Gastroesophageal sphincter (tissue), 4 donors: ENCODE measurements around the gene ELMO1. TPM values are rescaled to one million over a fixed set of nuclear protein-coding genes. Genes with fewer than 3 reads are reported as not detected.

Experiments used
- ATAC-seq: fragments of 150-250 bp; one replicate; pipeline ENCODE4 v1.9.1; 2016; ENCODE audit warnings: mild to moderate bottlenecking, moderate library complexity
- H3K27ac ChIP-seq, 4 donors: fragments of 200-600 bp; sonication (generic) in 3 of 4; 1 replicate in 3 of 4; 2 replicates in 1 of 4; pipeline ENCODE4 v1.5.1; 2016 to 2019
- H3K27me3 ChIP-seq: fragments of 200-600 bp; sonication (generic); one replicate; pipeline ENCODE4 v1.5.1; 2019
- H3K36me3 ChIP-seq, 2 donors: fragments of 200-600 bp; sonication (generic); one replicate each; pipeline ENCODE4 v1.5.1; 2019; ENCODE audit warnings: control low read depth in 1 of 2
- H3K4me1 ChIP-seq, 3 donors: fragments of 200-600 bp; sonication (generic); 1 replicate in 2 of 3; 2 replicates in 1 of 3; pipeline ENCODE4 v1.5.1; 2016 to 2019; ENCODE audit warnings: control low read depth in 2 of 3
- H3K4me3 ChIP-seq, 2 donors: fragments of 200-600 bp; sonication (generic); one replicate each; pipeline ENCODE4 v1.5.1; 2019; ENCODE audit warnings: mild to moderate bottlenecking in 1 of 2, moderate library complexity in 1 of 2
- H3K9me3 ChIP-seq, 3 donors: fragments of 200-600 bp; sonication (generic); one replicate each; pipeline ENCODE4 v1.5.1; 2017 to 2019; ENCODE audit warnings: control low read depth in 2 of 3
- EP300 ChIP-seq: sonication (generic); formaldehyde crosslinking; IDR thresholded peaks from one replicate; pipeline ENCODE4 v1.6.1; 2017; ENCODE audit warnings: antibody characterized with exemption, mild to moderate bottlenecking
- POLR2A ChIP-seq, 2 donors: fragments of 450-650 bp; IDR thresholded peaks; one replicate each; pipeline ENCODE4 v1.6.1; 2017; ENCODE audit warnings: antibody characterized with exemption in 2 of 2, mild to moderate bottlenecking in 2 of 2, moderate library complexity in 1 of 2
- POLR2AphosphoS5 ChIP-seq: sonication (generic); formaldehyde crosslinking; IDR thresholded peaks from one replicate; pipeline ENCODE4 v1.6.1; 2017; ENCODE audit warnings: antibody characterized with exemption
- WGBS, 2 donors: methylation state at CpG; one replicate each; pipeline ENCODE4 v1.1.5; 2018; ENCODE audit warnings: low coverage in 1 of 2; 5-methylcytosine and 5-hydroxymethylcytosine counted together
- total RNA-seq, 4 donors: library from RNA; depleted of rRNA; stranded (reverse); fragments of >200 nt; gene quantifications; one replicate each; pipeline ENCODE4 v1.1.0, GENCODE V29; 2016
- TF ChIP-seq, protein P1 (sequence below), 4 experiments: fragments of 200-600 bp in 2 of 4; fragments of 450-650 bp in 2 of 4; sonication (generic) in 1 of 4; IDR thresholded peaks; one replicate each; pipeline ENCODE4 v1.5.1; 2017 to 2019; ENCODE audit warnings: antibody characterized with exemption in 4 of 4, mild to moderate bottlenecking in 2 of 4, moderate library complexity in 2 of 4

ELMO1 gene
- total RNA-seq, 4 donors from 2014 or later = 22.1 to 54.0 (median 42.7) TPM

DNA sequence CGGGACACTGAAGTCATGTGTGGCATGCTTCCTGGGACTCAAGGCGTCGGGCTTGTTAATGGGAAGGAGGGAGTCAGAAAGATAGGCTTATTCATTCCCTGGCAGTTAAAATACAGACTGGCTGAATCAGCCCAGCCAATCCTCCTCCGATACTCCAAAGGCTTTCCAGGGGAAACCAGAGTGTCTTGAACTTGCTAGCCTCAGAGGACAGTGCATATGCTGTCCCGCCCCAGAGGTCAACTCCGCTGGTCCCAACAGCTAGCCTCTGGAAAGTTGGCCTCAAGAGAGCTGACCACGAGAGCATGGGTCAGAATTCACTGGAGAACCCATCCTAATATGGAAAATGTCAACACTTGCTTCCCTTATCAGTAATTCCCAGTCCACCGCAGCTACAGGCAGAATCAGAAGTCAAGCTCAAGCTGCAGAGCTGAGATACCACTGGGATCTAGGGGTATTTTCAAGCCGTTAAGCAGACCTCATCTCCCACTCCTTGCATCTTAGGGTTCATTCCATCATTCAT is 43.0 kb downstream of the ELMO1 start:
- Histone ChIP-seq H3K27ac (no peak overlapping the region), H3K36me3 (no peaks in the 10 kb centered on the region), H3K4me1 (peaks cover 0 to 19% (median 0%) of the 10 kb centered on the region in 3 donors), H3K9me3 (no peaks in the 10 kb centered on the region), H3K4me3 (no peak overlapping the region), H3K27me3 (no peaks in the 10 kb centered on the region)
- TF ChIP-seq, protein P1, sequence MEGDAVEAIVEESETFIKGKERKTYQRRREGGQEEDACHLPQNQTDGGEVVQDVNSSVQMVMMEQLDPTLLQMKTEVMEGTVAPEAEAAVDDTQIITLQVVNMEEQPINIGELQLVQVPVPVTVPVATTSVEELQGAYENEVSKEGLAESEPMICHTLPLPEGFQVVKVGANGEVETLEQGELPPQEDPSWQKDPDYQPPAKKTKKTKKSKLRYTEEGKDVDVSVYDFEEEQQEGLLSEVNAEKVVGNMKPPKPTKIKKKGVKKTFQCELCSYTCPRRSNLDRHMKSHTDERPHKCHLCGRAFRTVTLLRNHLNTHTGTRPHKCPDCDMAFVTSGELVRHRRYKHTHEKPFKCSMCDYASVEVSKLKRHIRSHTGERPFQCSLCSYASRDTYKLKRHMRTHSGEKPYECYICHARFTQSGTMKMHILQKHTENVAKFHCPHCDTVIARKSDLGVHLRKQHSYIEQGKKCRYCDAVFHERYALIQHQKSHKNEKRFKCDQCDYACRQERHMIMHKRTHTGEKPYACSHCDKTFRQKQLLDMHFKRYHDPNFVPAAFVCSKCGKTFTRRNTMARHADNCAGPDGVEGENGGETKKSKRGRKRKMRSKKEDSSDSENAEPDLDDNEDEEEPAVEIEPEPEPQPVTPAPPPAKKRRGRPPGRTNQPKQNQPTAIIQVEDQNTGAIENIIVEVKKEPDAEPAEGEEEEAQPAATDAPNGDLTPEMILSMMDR (IDR thresholded peaks at IDR 0.05) = no peak
- TF ChIP-seq EP300 (no peak), POLR2AphosphoS5 (no peak), POLR2A (IDR thresholded peaks at IDR 0.05) (no peak)
- peak; percentile 54 for ATAC-seq
- 18 to 70% methylated on average over 4 to 9 of the region's 9 CpGs for WGBS, 2 donors

DNA sequence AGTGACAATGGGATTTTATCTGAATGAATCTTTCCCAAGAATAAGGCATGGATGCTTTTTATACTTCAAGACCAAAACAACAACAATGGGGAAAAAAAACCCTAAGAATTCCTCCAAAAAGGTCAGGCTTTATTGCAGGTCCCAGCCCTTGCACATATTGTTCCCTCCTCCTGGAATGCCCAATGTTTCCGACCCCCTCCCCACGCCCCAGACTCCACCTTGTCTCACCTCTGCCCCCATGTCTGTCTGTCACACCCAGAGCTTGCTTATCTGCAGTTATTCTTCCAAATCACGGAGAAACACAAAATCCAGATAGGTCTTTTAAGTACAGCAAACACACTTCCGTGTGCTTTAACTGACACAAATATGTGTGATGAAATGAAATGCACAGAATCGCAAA is 43.5 kb downstream of the ELMO1 start:
- no peak overlapping the region for H3K27ac ChIP-seq
- H3K4me3 ChIP-seq = no peak overlapping the region
- no peak for ATAC-seq
- 45 to 70% methylated on average over 3 to 5 of the region's 5 CpGs for WGBS, 2 donors
- TF ChIP-seq EP300 (no peak), POLR2A (IDR thresholded peaks at IDR 0.05) (no peak), POLR2AphosphoS5 (no peak)
- TF ChIP-seq, protein P1 (IDR thresholded peaks at IDR 0.05) = no peak
- no peaks in the 10 kb centered on the region for H3K27me3 ChIP-seq
- H3K36me3 ChIP-seq = no peaks in the 10 kb centered on the region
- peaks cover 0 to 19% (median 0%) of the 10 kb centered on the region in 3 donors for H3K4me1 ChIP-seq
- H3K9me3 ChIP-seq = no peaks in the 10 kb centered on the region

DNA sequence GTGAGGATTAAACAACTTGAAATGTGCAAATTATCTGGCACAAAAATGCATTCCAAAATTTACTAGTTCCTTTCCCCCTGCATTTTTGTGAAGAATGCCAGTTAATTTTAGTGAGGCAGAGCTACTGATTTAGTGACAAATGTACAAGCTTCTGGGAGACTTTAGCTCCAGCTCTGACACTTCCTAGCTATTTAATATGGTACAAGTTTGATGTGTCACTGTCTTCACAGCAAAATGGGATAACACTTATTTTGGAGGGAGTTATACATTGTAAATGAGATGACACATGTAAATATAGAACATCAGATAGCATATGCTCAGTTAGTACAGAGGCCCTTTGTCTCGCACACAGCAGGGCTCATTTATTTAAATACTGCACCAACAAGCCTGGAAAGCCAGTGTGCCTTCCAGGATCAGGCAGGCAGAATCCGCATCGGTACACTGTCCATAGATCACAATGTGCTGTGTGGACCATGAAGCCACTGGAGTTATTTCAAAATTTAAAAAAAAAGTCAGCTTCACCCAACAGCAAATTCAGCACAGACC is 48.7 kb downstream of the ELMO1 start:
- 86 to 96% methylated on average over 3 of the region's 3 CpGs for WGBS, 2 donors
- no peak overlapping the region for H3K27ac ChIP-seq
- TF ChIP-seq POLR2AphosphoS5 (no peak), EP300 (no peak), POLR2A (IDR thresholded peaks at IDR 0.05) (no peak)
- TF ChIP-seq, protein P1 (IDR thresholded peaks at IDR 0.05) = no peak

DNA sequence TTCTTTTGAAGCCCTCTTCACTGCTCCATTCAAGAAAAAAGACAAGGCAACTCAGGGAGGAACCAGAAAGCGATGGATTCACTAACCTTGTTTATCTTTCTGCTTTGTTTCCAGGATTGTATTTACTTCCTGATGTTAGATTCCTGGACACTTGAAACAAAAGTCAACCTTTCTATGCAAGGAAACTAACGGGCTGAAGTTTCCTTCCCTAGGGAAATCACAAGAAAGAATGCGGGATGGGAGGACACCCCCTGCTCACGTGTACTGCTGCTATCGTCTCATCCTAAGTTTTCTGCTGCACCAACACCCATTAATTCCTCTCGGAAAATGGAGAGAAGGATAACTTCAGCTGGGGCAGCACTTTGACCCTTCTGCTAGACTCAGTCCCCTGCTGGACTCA is 50.3 kb downstream of the ELMO1 start:
- Histone ChIP-seq H3K36me3 (no peaks in the 10 kb centered on the region), H3K9me3 (no peaks in the 10 kb centered on the region), H3K4me1 (peaks cover 0 to 8% (median 0%) of the 10 kb centered on the region in 3 donors), H3K27ac (no peak overlapping the region), H3K27me3 (no peaks in the 10 kb centered on the region), H3K4me3 (no peak overlapping the region)
- WGBS, 2 donors = 43 to 64% methylated on average over 4 to 6 of the region's 6 CpGs
- ATAC-seq = no peak
- TF ChIP-seq EP300 (no peak), POLR2AphosphoS5 (no peak), POLR2A (IDR thresholded peaks at IDR 0.05) (no peak)
- TF ChIP-seq, protein P1 (IDR thresholded peaks at IDR 0.05) = no peak

More for the DNA sequence above, 48.7 kb downstream of the ELMO1 start:
- H3K9me3 ChIP-seq = no peaks in the 10 kb centered on the region
- H3K4me3 ChIP-seq = no peak overlapping the region
- ATAC-seq = no peak
- peaks cover 0 to 10% (median 0%) of the 10 kb centered on the region in 3 donors for H3K4me1 ChIP-seq
- no peaks in the 10 kb centered on the region for H3K27me3 ChIP-seq
- H3K36me3 ChIP-seq = no peaks in the 10 kb centered on the region

DNA sequence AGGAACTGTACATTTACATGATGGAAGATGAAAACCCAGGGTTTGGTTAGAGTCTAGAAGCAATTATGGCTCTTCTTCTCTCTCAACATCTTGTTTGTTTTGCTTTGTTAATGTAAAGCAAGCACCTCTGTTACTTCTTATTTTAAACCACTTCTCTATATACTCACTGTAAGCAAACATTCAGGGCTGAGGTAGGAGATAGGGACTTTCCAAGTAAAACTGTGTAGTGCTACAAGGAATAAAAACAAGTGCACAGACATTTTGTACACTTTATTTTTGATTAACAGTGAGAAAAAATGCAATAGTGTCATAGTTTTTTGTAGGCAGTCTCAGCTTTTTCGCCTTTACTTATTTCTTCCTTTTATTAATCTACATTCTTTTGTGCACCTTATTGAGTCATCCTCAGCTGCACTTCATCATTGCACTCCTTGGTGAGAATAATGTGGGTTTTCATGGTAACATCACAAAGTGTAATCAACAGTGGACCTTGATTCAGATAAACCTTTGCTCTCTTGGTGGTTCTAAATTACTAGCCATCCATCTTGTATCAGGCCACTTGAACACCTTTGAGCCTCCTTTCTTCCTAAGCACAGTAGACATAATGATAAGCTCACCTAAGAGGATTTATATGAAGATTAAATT is 52.9 kb downstream of the ELMO1 start:
- Histone ChIP-seq H3K9me3 (no peaks in the 10 kb centered on the region), H3K27ac (no peak overlapping the region), H3K4me3 (no peak overlapping the region), H3K36me3 (no peaks in the 10 kb centered on the region), H3K27me3 (no peaks in the 10 kb centered on the region), H3K4me1 (peaks cover 0 to 15% (median 0%) of the 10 kb centered on the region in 3 donors)
- no peak for ATAC-seq
- TF ChIP-seq POLR2AphosphoS5 = no peak
- no peak for TF ChIP-seq POLR2A (IDR thresholded peaks at IDR 0.05)
- TF ChIP-seq, protein P1 (IDR thresholded peaks at IDR 0.05) = no peak
- WGBS, 2 donors = 42 to 86% methylated on average over 1 of the region's 1 CpG
